ENCODE results near the gene C5orf63. TPM values are rescaled to one million over a fixed set of nuclear protein-coding genes. Genes with fewer than 3 reads are reported as not detected.
A peak's percentile ranks its signal among the peaks of the same experiment; 100 is the strongest.

Gene C5orf63
- total and polyA plus RNA-seq, 9 donors = 5.0 to 9.3 (median 6.8) TPM

DNA sequence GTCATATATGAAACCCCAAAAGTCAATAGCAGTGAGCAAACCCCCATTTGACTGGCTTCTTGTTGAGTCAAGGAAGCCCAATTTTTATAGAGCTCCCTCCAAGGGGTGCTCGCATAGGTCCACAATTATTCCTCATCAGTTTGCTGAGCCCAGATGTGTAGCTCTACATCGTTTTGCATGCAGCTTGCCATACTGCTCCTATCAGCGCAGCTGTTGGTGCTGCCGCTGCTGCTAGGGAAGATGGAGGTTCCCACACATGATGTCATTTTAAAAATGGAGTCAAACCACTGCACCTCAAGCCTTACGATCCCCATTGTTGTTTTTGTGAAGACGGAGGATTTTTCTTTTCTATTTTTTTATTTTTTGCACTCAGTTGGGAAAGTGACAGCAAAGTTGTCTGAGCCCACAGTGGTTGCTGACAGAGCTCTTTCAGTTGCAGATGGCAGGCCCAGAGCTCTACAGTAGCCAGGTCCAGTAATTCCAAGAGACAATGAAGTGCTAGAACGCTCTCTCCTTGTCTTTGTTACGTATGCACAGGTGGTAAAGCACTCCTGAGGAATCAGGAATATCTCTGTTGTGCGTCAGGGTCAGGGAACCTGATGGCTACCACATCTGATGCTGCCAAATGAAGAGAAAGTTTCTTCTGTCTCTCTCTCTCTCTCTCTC, 23.2 kb upstream of the C5orf63 start:
- DNase-seq = no peak
- no peaks in the 10 kb centered on the region for H3K27me3 ChIP-seq (ENCODE audit: control insufficient read depth, insufficient read depth, low read length)
- 32% methylated on average over 4 of the region's 9 CpGs for WGBS (ENCODE audit: insufficient coverage)
- no peaks in the 10 kb centered on the region for H3K9me3 ChIP-seq (replicated peaks; ENCODE audit: control insufficient read depth, low read depth, low read length)
- H3K36me3 ChIP-seq (ENCODE audit: control insufficient read depth, insufficient read depth, low read length) = no peaks in the 10 kb centered on the region
- H3K27ac ChIP-seq (ENCODE audit: low read length) = no peak overlapping the region
- no peak overlapping the region for H3K4me3 ChIP-seq (ENCODE audit: low read length)
- H3K4me1 ChIP-seq (ENCODE audit: control insufficient read depth, insufficient read depth, low read length) = peaks cover 10% of the 10 kb centered on the region

DNA sequence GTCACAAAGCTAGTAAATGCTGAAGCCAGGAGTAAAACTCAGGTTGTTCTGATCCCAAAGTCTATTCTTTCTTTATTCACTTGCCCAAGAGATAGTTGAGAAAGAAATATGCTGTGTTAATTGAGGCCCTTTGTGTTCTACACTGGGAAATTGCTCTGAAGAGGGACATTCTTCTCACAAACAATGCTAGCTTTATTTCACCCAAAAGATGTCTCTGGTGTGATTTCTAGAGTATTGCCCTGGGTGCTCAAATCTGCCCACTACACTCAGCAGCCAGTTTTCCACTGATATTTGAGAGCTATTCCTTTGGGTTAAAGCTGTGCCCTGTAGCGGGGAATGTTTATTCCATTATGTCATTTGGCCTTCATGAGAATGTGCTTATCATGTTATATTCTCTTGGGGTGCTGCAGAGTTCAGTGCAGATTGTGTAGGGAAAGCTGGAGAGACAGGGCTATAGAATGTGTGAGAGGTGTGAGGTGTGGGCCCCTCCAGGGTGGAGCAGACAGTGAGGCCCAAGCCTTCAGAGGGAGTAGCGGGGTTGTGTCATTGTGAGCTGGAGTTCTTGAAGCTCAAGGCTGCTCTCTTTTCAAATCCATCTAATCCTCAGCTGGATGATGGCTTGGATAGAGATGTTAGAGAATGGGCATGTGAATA, 21.0 kb upstream of the C5orf63 start:
- no peaks in the 10 kb centered on the region for H3K9me3 ChIP-seq (replicated peaks; ENCODE audit: control insufficient read depth, low read depth, low read length)
- no peaks in the 10 kb centered on the region for H3K27me3 ChIP-seq (ENCODE audit: control insufficient read depth, insufficient read depth, low read length)
- DNase-seq = no peak
- 80% methylated on average over 1 of the region's 2 CpGs for WGBS (ENCODE audit: insufficient coverage)
- H3K4me1 ChIP-seq (ENCODE audit: control insufficient read depth, insufficient read depth, low read length) = peaks cover 10% of the 10 kb centered on the region
- H3K4me3 ChIP-seq (ENCODE audit: low read length) = no peak overlapping the region
- no peaks in the 10 kb centered on the region for H3K36me3 ChIP-seq (ENCODE audit: control insufficient read depth, insufficient read depth, low read length)
- H3K27ac ChIP-seq (ENCODE audit: low read length) = no peak overlapping the region

- Histone ChIP-seq H3K27ac (ENCODE audit: low read length) (no peak overlapping the region), H3K27me3 (ENCODE audit: control insufficient read depth, insufficient read depth, low read length) (no peaks in the 10 kb centered on the region), H3K36me3 (ENCODE audit: control insufficient read depth, insufficient read depth, low read length) (no peaks in the 10 kb centered on the region), H3K9me3 (replicated peaks; ENCODE audit: control insufficient read depth, low read depth, low read length) (no peaks in the 10 kb centered on the region), H3K4me1 (ENCODE audit: control insufficient read depth, insufficient read depth, low read length) (peaks cover 10% of the 10 kb centered on the region), H3K4me3 (ENCODE audit: low read length) (no peak overlapping the region)
- WGBS (ENCODE audit: insufficient coverage) = 10% methylated on average over 2 of the region's 3 CpGs
- peak; percentile 31 for DNase-seq
These were observed 19.4 kb upstream of the C5orf63 start for GRCh38 chr5:127092690-127093089.

- H3K9me3 ChIP-seq (replicated peaks; ENCODE audit: control insufficient read depth, low read depth, low read length) = no peaks in the 10 kb centered on the region
- no peak overlapping the region for H3K27ac ChIP-seq (ENCODE audit: low read length)
- no peaks in the 10 kb centered on the region for H3K36me3 ChIP-seq (ENCODE audit: control insufficient read depth, insufficient read depth, low read length)
- no peak overlapping the region for H3K4me3 ChIP-seq (ENCODE audit: low read length)
- no peak for DNase-seq
- no peaks in the 10 kb centered on the region for H3K4me1 ChIP-seq (ENCODE audit: control insufficient read depth, insufficient read depth, low read length)
- no peaks in the 10 kb centered on the region for H3K27me3 ChIP-seq (ENCODE audit: control insufficient read depth, insufficient read depth, low read length)
These were observed 15.9 kb upstream of the C5orf63 start for GRCh38 chr5:127089191-127089590.

GRCh38 chr5:127088251-127088650, 14.9 kb upstream of the C5orf63 start:
- Histone ChIP-seq H3K4me1 (ENCODE audit: control insufficient read depth, insufficient read depth, low read length) (no peaks in the 10 kb centered on the region), H3K36me3 (ENCODE audit: control insufficient read depth, insufficient read depth, low read length) (no peaks in the 10 kb centered on the region), H3K27me3 (ENCODE audit: control insufficient read depth, insufficient read depth, low read length) (no peaks in the 10 kb centered on the region), H3K9me3 (replicated peaks; ENCODE audit: control insufficient read depth, low read depth, low read length) (no peaks in the 10 kb centered on the region), H3K4me3 (ENCODE audit: low read length) (no peak overlapping the region), H3K27ac (ENCODE audit: low read length) (no peak overlapping the region)
- WGBS (ENCODE audit: insufficient coverage) = no CpG with 5 or more reads among the region's 1 CpG
- no peak for DNase-seq

DNA sequence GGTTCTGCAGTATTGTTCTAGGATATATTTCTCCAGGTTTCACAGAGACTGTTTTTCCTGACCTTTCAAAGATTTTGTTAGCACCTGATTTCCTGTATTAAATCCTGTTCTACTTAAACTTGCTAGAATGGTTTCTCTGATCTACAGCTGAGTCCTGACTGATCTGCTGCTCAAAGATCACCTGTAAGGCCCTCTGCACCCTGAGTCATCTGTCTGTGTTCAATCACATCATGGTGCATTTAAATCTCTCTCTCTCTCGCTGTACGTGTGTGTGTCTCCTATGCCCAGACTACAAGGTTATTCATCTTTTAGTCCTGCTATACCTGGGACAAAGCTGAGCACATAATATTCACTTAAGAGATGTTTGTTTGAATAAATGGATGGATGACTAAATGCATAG, 13.3 kb upstream of the C5orf63 start:
- DNase-seq = no peak
- Histone ChIP-seq H3K27me3 (ENCODE audit: control insufficient read depth, insufficient read depth, low read length) (no peaks in the 10 kb centered on the region), H3K9me3 (replicated peaks; ENCODE audit: control insufficient read depth, low read depth, low read length) (no peaks in the 10 kb centered on the region), H3K4me1 (ENCODE audit: control insufficient read depth, insufficient read depth, low read length) (no peaks in the 10 kb centered on the region), H3K36me3 (ENCODE audit: control insufficient read depth, insufficient read depth, low read length) (no peaks in the 10 kb centered on the region), H3K4me3 (ENCODE audit: low read length) (no peak overlapping the region), H3K27ac (ENCODE audit: low read length) (no peak overlapping the region)
- WGBS (ENCODE audit: insufficient coverage) = no CpG with 5 or more reads among the region's 2 CpGs

- WGBS (ENCODE audit: insufficient coverage) = 66% methylated on average over 3 of the region's 5 CpGs
- no peak for DNase-seq
- Histone ChIP-seq H3K36me3 (ENCODE audit: control insufficient read depth, insufficient read depth, low read length) (no peaks in the 10 kb centered on the region), H3K27ac (ENCODE audit: low read length) (no peak overlapping the region), H3K4me1 (ENCODE audit: control insufficient read depth, insufficient read depth, low read length) (no peaks in the 10 kb centered on the region), H3K4me3 (ENCODE audit: low read length) (no peak overlapping the region), H3K27me3 (ENCODE audit: control insufficient read depth, insufficient read depth, low read length) (no peaks in the 10 kb centered on the region), H3K9me3 (replicated peaks; ENCODE audit: control insufficient read depth, low read depth, low read length) (no peaks in the 10 kb centered on the region)
These were observed 12.5 kb upstream of the C5orf63 start for GRCh38 chr5:127085796-127086195.

DNA sequence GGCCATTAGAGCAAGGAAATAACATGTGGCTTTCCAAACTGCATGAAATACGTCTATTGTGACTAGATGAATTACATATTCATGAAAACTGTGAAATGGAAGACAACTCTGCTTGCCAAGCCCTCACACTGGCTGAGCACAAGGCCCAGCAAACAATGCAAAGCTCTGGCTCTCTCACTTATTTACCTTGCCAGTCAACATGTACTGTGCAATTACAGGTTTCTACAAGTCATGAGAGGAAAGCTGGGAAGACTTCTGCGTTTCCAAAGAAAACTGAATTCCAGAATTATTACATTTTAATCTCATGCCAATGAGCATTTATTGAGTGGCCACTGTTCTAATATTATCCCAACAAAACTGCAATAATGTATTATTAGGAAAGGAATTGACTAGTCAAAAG, 12.1 kb upstream of the C5orf63 start:
- no peaks in the 10 kb centered on the region for H3K36me3 ChIP-seq (ENCODE audit: control insufficient read depth, insufficient read depth, low read length)
- no peaks in the 10 kb centered on the region for H3K4me1 ChIP-seq (ENCODE audit: control insufficient read depth, insufficient read depth, low read length)
- H3K27me3 ChIP-seq (ENCODE audit: control insufficient read depth, insufficient read depth, low read length) = no peaks in the 10 kb centered on the region
- H3K9me3 ChIP-seq (replicated peaks; ENCODE audit: control insufficient read depth, low read depth, low read length) = no peaks in the 10 kb centered on the region
- no peak overlapping the region for H3K27ac ChIP-seq (ENCODE audit: low read length)
- WGBS (ENCODE audit: insufficient coverage) = 80% methylated on average over 1 of the region's 2 CpGs
- no peak for DNase-seq
- H3K4me3 ChIP-seq (ENCODE audit: low read length) = no peak overlapping the region

GRCh38 chr5:127084656-127085055, 11.4 kb upstream of the C5orf63 start:
- H3K27me3 ChIP-seq (ENCODE audit: control insufficient read depth, insufficient read depth, low read length) = no peaks in the 10 kb centered on the region
- no peaks in the 10 kb centered on the region for H3K4me1 ChIP-seq (ENCODE audit: control insufficient read depth, insufficient read depth, low read length)
- WGBS (ENCODE audit: insufficient coverage) = no CpG with 5 or more reads among the region's 3 CpGs
- no peak for DNase-seq
- H3K36me3 ChIP-seq (ENCODE audit: control insufficient read depth, insufficient read depth, low read length) = no peaks in the 10 kb centered on the region
- H3K27ac ChIP-seq (ENCODE audit: low read length) = no peak overlapping the region
- H3K9me3 ChIP-seq (replicated peaks; ENCODE audit: control insufficient read depth, low read depth, low read length) = no peaks in the 10 kb centered on the region
- no peak overlapping the region for H3K4me3 ChIP-seq (ENCODE audit: low read length)

DNA sequence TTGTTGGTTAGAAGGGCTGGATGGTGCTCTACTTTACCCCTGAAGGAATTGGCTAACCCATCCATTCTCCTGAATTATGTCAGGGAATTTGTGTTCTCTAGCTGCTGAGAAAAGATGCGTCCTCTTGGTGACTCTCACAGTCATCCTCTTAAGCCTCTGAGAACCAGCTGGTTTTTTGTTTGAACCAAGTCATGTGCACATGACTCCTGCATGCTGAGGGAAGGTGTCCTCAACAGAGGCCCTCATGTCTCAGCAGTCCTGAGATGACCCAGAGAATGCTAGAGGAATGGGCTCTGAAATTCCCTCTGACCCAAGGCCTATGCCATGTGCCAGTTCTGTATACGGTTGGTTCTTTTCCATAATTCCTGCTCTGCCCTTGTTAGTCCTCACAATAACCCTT, 10.4 kb upstream of the C5orf63 start:
- Histone ChIP-seq H3K27ac (ENCODE audit: low read length) (no peak overlapping the region), H3K4me1 (ENCODE audit: control insufficient read depth, insufficient read depth, low read length) (no peaks in the 10 kb centered on the region), H3K4me3 (ENCODE audit: low read length) (no peak overlapping the region), H3K9me3 (replicated peaks; ENCODE audit: control insufficient read depth, low read depth, low read length) (no peaks in the 10 kb centered on the region), H3K36me3 (ENCODE audit: control insufficient read depth, insufficient read depth, low read length) (no peaks in the 10 kb centered on the region), H3K27me3 (ENCODE audit: control insufficient read depth, insufficient read depth, low read length) (no peaks in the 10 kb centered on the region)
- WGBS (ENCODE audit: insufficient coverage) = 67% methylated on average over 1 of the region's 2 CpGs
- no peak for DNase-seq

Measured in muscle of leg (tissue), 11 donors.